Left forelimb (tissue), 1 donor: ENCODE results near the gene INSL3.
A peak's percentile ranks its signal among the peaks of the same experiment; 100 is the strongest.

Experiments used
- DNase-seq: peaks from one replicate; pipeline ENCODE4 v3.0.0-alpha.2; 2018; ENCODE audit warnings: low spot score

INSL3 gene

GRCh38 chr19:17821190-17821589 is at the start of gene INSL3:
INSL3 (minus strand) TSS chr19:17821519; CDS start chr19:17821506, 13 bp downstream.
- no peak for DNase-seq

GRCh38 chr19:17869114-17869608 is 47.8 kb upstream of the INSL3 start:
- no peak for DNase-seq

- DNase-seq = no peak
Measured at GRCh38 chr19:17868669-17869068, 47.4 kb upstream of the INSL3 start.

- no peak for DNase-seq
Measured at GRCh38 chr19:17866964-17867486, 45.7 kb upstream of the INSL3 start.

GRCh38 chr19:17866312-17866963 is 45.1 kb upstream of the INSL3 start:
- no peak for DNase-seq

- DNase-seq = no peak
Measured at GRCh38 chr19:17865364-17866311, 44.3 kb upstream of the INSL3 start.

- DNase-seq = no peak
Measured at GRCh38 chr19:17863520-17864182, 42.3 kb upstream of the INSL3 start.

GRCh38 chr19:17862711-17863519 is 41.6 kb upstream of the INSL3 start:
- no peak for DNase-seq

- DNase-seq = no peak
Measured at GRCh38 chr19:17861542-17862402, 40.5 kb upstream of the INSL3 start.

GRCh38 chr19:17860993-17861360 is 39.7 kb upstream of the INSL3 start:
- no peak for DNase-seq

- no peak for DNase-seq
Measured at GRCh38 chr19:17860331-17860992, 39.1 kb upstream of the INSL3 start.

- peak; percentile 98 for DNase-seq
Measured at GRCh38 chr19:17859533-17860330, 38.4 kb upstream of the INSL3 start, which contains the start of gene RPL18A. RPL18A (plus strand) TSS chr19:17859910; CDS start chr19:17859957, 47 bp downstream.

GRCh38 chr19:17855280-17856152 is 34.2 kb upstream of the INSL3 start:
- DNase-seq = peak; percentile 87

- DNase-seq = no peak
Measured at GRCh38 chr19:17854061-17854460, 32.7 kb upstream of the INSL3 start.

- no peak for DNase-seq
Measured at GRCh38 chr19:17848595-17849292, 27.4 kb upstream of the INSL3 start.

GRCh38 chr19:17847538-17848366 is 26.4 kb upstream of the INSL3 start, which contains the start of gene JAK3:
JAK3 (minus strand) TSS chr19:17847982; CDS start chr19:17844417, 3,565 bp downstream.
- peak; percentile 92 for DNase-seq
